Inflammatory macrophage treated with lipopolysaccharide for 4 hours (primary cell): Measurements from ENCODE around the gene ICAM2.
"Not testable (repeated sequence)": the region's sequence is repeated elsewhere in the genome, so short reads cannot be mapped to it uniquely, and the experiment has no call there.

Source experiments
- DNase-seq: peaks from one replicate; pipeline ENCODE4 v3.0.0-alpha.2; 2020

Gene ICAM2

GRCh38 chr17:63996430-63997182, 23.8 kb downstream of the ICAM2 start:
- no peak for DNase-seq

- DNase-seq = no peak
Observed at GRCh38 chr17:63995626-63996025, 24.8 kb downstream of the ICAM2 start.

- no peak for DNase-seq
Observed at GRCh38 chr17:63993368-63993985, 27.0 kb downstream of the ICAM2 start.

- no peak for DNase-seq
Observed at GRCh38 chr17:63991611-63992010, 28.8 kb downstream of the ICAM2 start.

GRCh38 chr17:63989622-63990345, 30.6 kb downstream of the ICAM2 start:
- DNase-seq = no peak

GRCh38 chr17:63988741-63989621, 31.5 kb downstream of the ICAM2 start:
- no peak for DNase-seq

GRCh38 chr17:63988127-63988478, 32.3 kb downstream of the ICAM2 start:
- no peak for DNase-seq

GRCh38 chr17:63987221-63988126, 33.0 kb downstream of the ICAM2 start:
- DNase-seq = no peak

- DNase-seq = no peak
Observed at GRCh38 chr17:63986821-63987220, 33.6 kb downstream of the ICAM2 start.

GRCh38 chr17:63985387-63986140, 34.9 kb downstream of the ICAM2 start:
- no peak for DNase-seq

GRCh38 chr17:63984651-63985386, 35.6 kb downstream of the ICAM2 start:
- DNase-seq = peak; percentile 76

GRCh38 chr17:63984236-63984635, 36.2 kb downstream of the ICAM2 start:
- DNase-seq = no peak

GRCh38 chr17:63983320-63983719, 37.1 kb downstream of the ICAM2 start:
- DNase-seq = no peak

GRCh38 chr17:63982641-63983040, 37.8 kb downstream of the ICAM2 start:
- not testable (repeated sequence) for DNase-seq

GRCh38 chr17:63978272-63979200, 41.9 kb downstream of the ICAM2 start:
- DNase-seq = no peak

- no peak for DNase-seq
Observed at GRCh38 chr17:63976702-63977101, 43.7 kb downstream of the ICAM2 start.

GRCh38 chr17:63975541-63976092, 44.8 kb downstream of the ICAM2 start:
- no peak for DNase-seq

GRCh38 chr17:63974594-63975192, 45.7 kb downstream of the ICAM2 start:
- no peak for DNase-seq
